Non-pigmented ciliary epithelial cell (primary cell): ENCODE data around the gene CTIF.

Source experiments
- DNase-seq: peaks from one replicate; pipeline ENCODE4 v3.0.0-alpha.2; 2010; ENCODE audit warnings: low read depth

The CTIF gene

GRCh38 chr18:48789259-48789812 lies 250.5 kb downstream of the CTIF start:
- no peak for DNase-seq

GRCh38 chr18:48790226-48790863 lies 251.5 kb downstream of the CTIF start:
- no peak for DNase-seq

GRCh38 chr18:48790869-48791635 lies 252.2 kb downstream of the CTIF start:
- no peak for DNase-seq

- no peak for DNase-seq
Observed at GRCh38 chr18:48791636-48792105, 252.8 kb downstream of the CTIF start.

- DNase-seq, result no peak
Observed at GRCh38 chr18:48792141-48792540, 253.3 kb downstream of the CTIF start.

GRCh38 chr18:48792611-48793380 lies 254.0 kb downstream of the CTIF start:
- no peak for DNase-seq

GRCh38 chr18:48794251-48794970 lies 255.6 kb downstream of the CTIF start:
- no peak for DNase-seq

GRCh38 chr18:48795696-48796095 lies 256.9 kb downstream of the CTIF start:
- no peak for DNase-seq

- DNase-seq, result no peak
Observed at GRCh38 chr18:48796491-48797205, 257.8 kb downstream of the CTIF start.

- DNase-seq, result no peak
Observed at GRCh38 chr18:48797841-48798255, 259.0 kb downstream of the CTIF start.

- DNase-seq, result no peak
Observed at GRCh38 chr18:48798334-48799245, 259.8 kb downstream of the CTIF start.

GRCh38 chr18:48799724-48800315 lies 261.0 kb downstream of the CTIF start:
- no peak for DNase-seq

- DNase-seq, result no peak
Observed at GRCh38 chr18:48800466-48800865, 261.6 kb downstream of the CTIF start.

GRCh38 chr18:48800876-48801727 lies 262.3 kb downstream of the CTIF start:
- no peak for DNase-seq

- DNase-seq, result no peak
Observed at GRCh38 chr18:48801728-48802542, 263.1 kb downstream of the CTIF start.

GRCh38 chr18:48802543-48803290 lies 263.9 kb downstream of the CTIF start:
- DNase-seq, result no peak

- DNase-seq, result no peak
Observed at GRCh38 chr18:48803518-48803917, 264.7 kb downstream of the CTIF start.
